Ureter (tissue), 1 donor: Measurements from ENCODE around the gene MAP3K12. TPM values are rescaled to one million over a fixed set of nuclear protein-coding genes. Genes with fewer than 3 reads are reported as not detected.
A peak's percentile ranks its signal among the peaks of the same experiment; 100 is the strongest.
"Not testable (repeated sequence)": the region's sequence is repeated elsewhere in the genome, so short reads cannot be mapped to it uniquely, and the experiment has no call there.

Source experiments
- DNase-seq: peaks from one replicate; pipeline ENCODE4 v3.0.0-alpha.2; 2020; ENCODE audit warnings: low spot score
- total RNA-seq: library from RNA; stranded (reverse); gene quantifications from one replicate; pipeline ENCODE4 v1.2.4, GENCODE V29; 2023
- donor health status: DM: yes; HTN: yes; CAD: no.

The MAP3K12 gene
- total RNA-seq, 1 donor from 2014 or later: 19.9 TPM

DNA sequence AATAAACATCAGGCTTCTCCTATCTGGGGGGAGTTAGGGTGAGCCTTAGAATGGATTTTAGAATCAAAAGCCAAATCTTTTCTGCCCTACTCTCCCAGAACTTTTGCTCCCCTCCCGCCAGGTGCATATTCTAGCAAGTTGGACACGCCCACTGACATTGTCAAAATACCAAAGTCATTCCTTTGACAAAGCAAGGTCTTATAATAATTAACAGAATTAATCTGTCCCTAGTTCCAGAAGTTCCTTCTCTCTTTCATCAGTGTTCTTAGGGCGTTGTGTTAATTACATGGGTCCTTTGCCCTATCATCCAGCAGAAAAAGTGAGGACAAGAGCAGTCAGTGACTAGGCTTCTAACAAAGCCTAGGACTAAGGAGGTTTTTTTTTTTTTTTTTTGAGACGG, 55.3 kb downstream of the MAP3K12 start:
- DNase-seq: no peak

DNA sequence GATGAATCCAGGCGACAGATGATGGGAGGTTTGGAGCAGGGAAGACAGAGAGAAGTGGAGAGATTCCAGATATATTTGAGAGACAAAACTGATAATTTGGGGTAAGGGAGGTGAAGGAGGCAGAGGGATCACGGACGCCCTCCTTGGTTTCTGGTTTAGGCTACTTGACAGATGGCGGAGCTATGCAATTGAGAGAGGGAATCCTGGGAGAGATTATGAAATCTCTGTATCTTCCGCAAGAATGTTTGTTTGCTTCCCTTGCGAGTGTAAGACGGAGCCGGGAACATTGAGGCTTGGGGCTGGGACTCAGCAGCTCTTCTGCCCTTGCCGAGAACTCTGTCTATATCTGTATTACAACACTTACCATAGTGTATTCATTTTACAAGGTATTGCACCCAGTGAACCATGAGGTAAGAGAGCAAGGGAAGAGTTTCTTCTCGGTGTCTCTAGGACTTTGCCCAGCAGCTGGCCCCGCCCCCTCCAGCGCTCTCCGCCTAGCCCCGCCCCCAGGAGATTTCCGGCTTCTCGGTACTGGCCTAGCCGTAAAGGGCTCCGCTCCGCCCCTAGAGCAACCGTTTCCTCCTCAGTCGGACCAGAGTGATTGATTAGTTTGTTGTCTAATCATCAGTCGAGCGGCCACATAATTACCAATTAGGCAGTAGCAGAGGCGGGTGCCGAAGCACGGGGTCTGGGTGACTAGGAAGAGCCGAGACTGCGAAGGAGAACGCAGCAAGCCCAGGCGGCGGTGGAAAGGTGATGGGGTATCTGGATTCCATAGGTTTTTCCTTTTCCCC, 58.0 kb downstream of the MAP3K12 start, which contains the start of gene PRR13:
TSS of gene PRR13 (plus strand) at position 695 of the 794 bp plus-strand sequence. CDS start 981 bp downstream, outside the sequence.
- DNase-seq: peak; percentile 99

DNA sequence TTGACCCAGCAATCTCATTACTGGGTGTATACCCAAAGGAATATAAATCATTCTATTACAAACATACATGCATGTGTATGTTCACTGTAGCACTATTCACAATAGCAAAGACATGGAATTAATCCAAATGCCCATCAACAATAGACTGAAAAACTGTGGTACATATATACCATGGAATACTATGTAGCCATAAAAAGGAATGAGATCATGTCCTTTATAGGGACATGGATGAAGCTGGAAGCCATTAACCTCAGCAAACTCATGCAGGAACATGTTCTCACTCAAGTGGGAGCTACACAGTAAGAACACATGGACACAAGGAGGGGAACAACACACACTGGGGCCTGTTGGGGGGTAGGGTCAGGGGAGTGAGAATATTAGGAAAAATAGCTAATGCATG, 59.7 kb downstream of the MAP3K12 start:
- DNase-seq: not testable (repeated sequence)

DNA sequence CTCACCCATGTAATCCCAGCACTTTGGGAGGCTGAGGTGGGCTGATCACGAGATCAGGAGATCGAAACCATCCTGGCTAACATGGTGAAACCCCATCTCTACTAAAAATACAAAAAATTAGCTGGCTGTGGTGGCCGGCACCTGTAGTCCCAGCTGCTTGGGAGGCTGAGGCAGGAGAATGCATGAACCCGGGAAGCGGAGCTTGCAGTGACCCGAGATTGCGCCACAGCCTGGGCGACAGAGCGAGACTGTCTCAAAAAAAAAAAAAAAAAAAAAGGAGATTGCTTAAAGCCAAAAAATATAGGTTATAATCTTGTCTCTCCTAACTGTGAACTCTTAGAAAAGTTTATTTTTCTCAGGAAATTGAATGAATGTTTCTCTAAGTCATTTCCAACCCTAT, 63.9 kb downstream of the MAP3K12 start:
- DNase-seq: not testable (repeated sequence)

DNA sequence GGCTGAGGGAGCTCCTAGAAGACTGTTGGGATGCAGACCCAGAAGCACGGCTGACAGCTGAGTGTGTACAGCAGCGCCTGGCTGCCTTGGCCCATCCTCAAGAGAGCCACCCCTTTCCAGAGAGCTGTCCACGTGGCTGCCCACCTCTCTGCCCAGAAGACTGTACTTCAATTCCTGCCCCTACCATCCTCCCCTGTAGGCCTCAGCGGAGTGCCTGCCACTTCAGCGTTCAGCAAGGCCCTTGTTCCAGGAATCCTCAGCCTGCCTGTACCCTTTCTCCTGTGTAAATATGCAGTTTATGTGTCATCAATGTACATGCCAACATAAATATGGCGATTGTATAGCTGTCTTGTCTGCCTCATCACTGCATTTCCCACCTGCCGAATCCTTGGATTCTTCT, 68.1 kb downstream of the MAP3K12 start:
- no peak for DNase-seq

DNA sequence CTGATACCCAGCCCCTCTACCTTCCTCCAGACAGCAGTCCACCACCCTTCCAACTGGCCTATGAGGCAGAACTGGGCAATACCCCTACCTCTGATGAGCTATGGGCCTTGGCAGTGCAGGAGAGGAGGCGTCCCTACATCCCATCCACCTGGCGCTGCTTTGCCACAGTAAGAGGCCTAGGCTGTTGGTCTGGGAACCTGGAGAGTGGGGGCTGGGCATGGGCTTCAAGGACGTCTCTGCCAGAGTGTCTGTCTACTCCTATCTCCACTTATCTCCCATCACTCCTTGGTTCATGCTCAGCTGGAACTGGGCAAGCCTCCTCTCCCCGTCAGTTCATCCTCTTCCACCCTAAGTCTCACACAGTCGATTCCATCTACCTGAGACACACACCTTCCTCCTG, 69.1 kb downstream of the MAP3K12 start:
- no peak for DNase-seq

Other genes with a start within 250 kb of the MAP3K12 start
- 2.3 TPM for gene ESPL1, start 231.2 kb downstream of the MAP3K12 start, total RNA-seq
- gene PFDN5, start 203.9 kb downstream of the MAP3K12 start, total RNA-seq: 468 TPM
- gene MYG1, start 199.8 kb downstream of the MAP3K12 start, total RNA-seq: 50.0 TPM
- 44.1 TPM for gene AAAS, start 177.8 kb downstream of the MAP3K12 start, total RNA-seq
- not detected for gene SP7, start 163.1 kb downstream of the MAP3K12 start, total RNA-seq
- gene SP1, start 119.3 kb downstream of the MAP3K12 start, total RNA-seq: 104 TPM
- not detected for gene AMHR2, start 75.6 kb downstream of the MAP3K12 start, total RNA-seq
- gene PRR13, start 57.7 kb downstream of the MAP3K12 start, total RNA-seq: 210 TPM
- gene PCBP2, start 47.4 kb downstream of the MAP3K12 start, total RNA-seq: 675 TPM
- 38.3 TPM for gene TARBP2, start 1.8 kb upstream of the MAP3K12 start, total RNA-seq
- gene NPFF, start 8.0 kb upstream of the MAP3K12 start, total RNA-seq: not detected
- gene ATF7, start 126.9 kb upstream of the MAP3K12 start, total RNA-seq: 58.3 TPM
- gene ATP5MC2, start 176.6 kb upstream of the MAP3K12 start, total RNA-seq: 341 TPM
- gene CALCOCO1, start 228.0 kb upstream of the MAP3K12 start, total RNA-seq: 111 TPM